HAP-1 (cell line): ENCODE measurements around the gene CNTNAP2.

ENCODE experiments used
- DNase-seq, 2 experiments: peaks; one replicate each; pipeline ENCODE4 v3.0.0-alpha.2; 2016 to 2020; ENCODE audit warnings: low spot score in 2 of 2
- H3K27me3 ChIP-seq: fragments of 250-450 bp; sonication (Bioruptor Pico); 2 replicates; pipeline ENCODE4 v1.5.1; 2020; ENCODE audit warnings: low read depth, mild to moderate bottlenecking, moderate library complexity
- H3K36me3 ChIP-seq: fragments of 250-450 bp; sonication (Bioruptor Pico); replicated peaks from 2 replicates; pipeline ENCODE4 v1.5.1; 2020; ENCODE audit warnings: mild to moderate bottlenecking
- H3K4me1 ChIP-seq: fragments of 250-450 bp; sonication (Bioruptor Pico); 2 replicates; pipeline ENCODE4 v1.5.1; 2020; ENCODE audit warnings: mild to moderate bottlenecking
- H3K4me3 ChIP-seq: fragments of 250-450 bp; sonication (Bioruptor Pico); 2 replicates; pipeline ENCODE4 v1.5.1; 2020; ENCODE audit warnings: mild to moderate bottlenecking, moderate library complexity
- H3K9me3 ChIP-seq: fragments of 250-450 bp; sonication (Bioruptor Pico); 2 replicates; pipeline ENCODE4 v1.5.1; 2020; ENCODE audit warnings: mild to moderate bottlenecking, moderate library complexity
- in situ Hi-C: fragments of 300-500 bp; cut with MboI; formaldehyde crosslinking; loops from 3 replicates; pipeline ENCODE4 v1.14.3; 2020; ENCODE audit warnings: low sequenced_read_pairs, inconsistent platforms, mixed read lengths

CNTNAP2 gene

GRCh38 chr7:148214101-148214500 is 2097.5 kb downstream of the CNTNAP2 start:
- in situ Hi-C loops, result no loop called here
- H3K9me3 ChIP-seq, result no peaks in the 10 kb centered on the region
- no peaks in the 10 kb centered on the region for H3K4me1 ChIP-seq
- no peak overlapping the region for H3K4me3 ChIP-seq
- no peaks in the 10 kb centered on the region for H3K36me3 ChIP-seq
- H3K27me3 ChIP-seq, result 0 out of 2 replicates have a peak, but pooled peaks cover 3% of the 10 kb centered on the region
- no peak for DNase-seq

GRCh38 chr7:148218603-148219002 is 2102.0 kb downstream of the CNTNAP2 start:
- no peaks in the 10 kb centered on the region for H3K36me3 ChIP-seq
- H3K27me3 ChIP-seq, result no peaks in the 10 kb centered on the region
- no peak overlapping the region for H3K4me3 ChIP-seq
- no peak for DNase-seq
- no peaks in the 10 kb centered on the region for H3K9me3 ChIP-seq
- no peaks in the 10 kb centered on the region for H3K4me1 ChIP-seq
- in situ Hi-C loops, result no loop called here

- Histone ChIP-seq H3K4me3 (no peak overlapping the region), H3K36me3 (no peaks in the 10 kb centered on the region), H3K4me1 (no peaks in the 10 kb centered on the region), H3K27me3 (no peaks in the 10 kb centered on the region), H3K9me3 (no peaks in the 10 kb centered on the region)
- no peak for DNase-seq
- in situ Hi-C loops, result no loop called here
Measured at GRCh38 chr7:148222721-148223120, 2106.1 kb downstream of the CNTNAP2 start.

- in situ Hi-C loops, result no loop called here
Measured at GRCh38 chr7:148223160-148223559, 2106.6 kb downstream of the CNTNAP2 start.

GRCh38 chr7:148223738-148224137 is 2107.1 kb downstream of the CNTNAP2 start:
- no peaks in the 10 kb centered on the region for H3K36me3 ChIP-seq
- no peaks in the 10 kb centered on the region for H3K9me3 ChIP-seq
- no peak overlapping the region for H3K4me3 ChIP-seq
- no peaks in the 10 kb centered on the region for H3K4me1 ChIP-seq
- H3K27me3 ChIP-seq, result no peaks in the 10 kb centered on the region
- in situ Hi-C loops, result no loop called here
- DNase-seq, result no peak

More at GRCh38 chr7:148223160-148223559, 2106.6 kb downstream of the CNTNAP2 start:
- no peaks in the 10 kb centered on the region for H3K4me1 ChIP-seq
- no peaks in the 10 kb centered on the region for H3K9me3 ChIP-seq
- H3K27me3 ChIP-seq, result no peaks in the 10 kb centered on the region
- no peaks in the 10 kb centered on the region for H3K36me3 ChIP-seq
- H3K4me3 ChIP-seq, result no peak overlapping the region
- no peak for DNase-seq

GRCh38 chr7:148230296-148230695 is 2113.7 kb downstream of the CNTNAP2 start:
- H3K36me3 ChIP-seq, result no peaks in the 10 kb centered on the region
- no peaks in the 10 kb centered on the region for H3K9me3 ChIP-seq
- no peak for DNase-seq
- no peaks in the 10 kb centered on the region for H3K4me1 ChIP-seq
- in situ Hi-C loops, result no loop called here
- H3K4me3 ChIP-seq, result no peak overlapping the region
- H3K27me3 ChIP-seq, result no peaks in the 10 kb centered on the region

- no peak for DNase-seq
- H3K9me3 ChIP-seq, result no peaks in the 10 kb centered on the region
- H3K27me3 ChIP-seq, result no peaks in the 10 kb centered on the region
- in situ Hi-C loops, result no loop called here
- no peaks in the 10 kb centered on the region for H3K36me3 ChIP-seq
- H3K4me3 ChIP-seq, result no peak overlapping the region
- H3K4me1 ChIP-seq, result no peaks in the 10 kb centered on the region
Measured at GRCh38 chr7:148230883-148231282, 2114.3 kb downstream of the CNTNAP2 start.

GRCh38 chr7:148232784-148233183 is 2116.2 kb downstream of the CNTNAP2 start:
- H3K27me3 ChIP-seq, result no peaks in the 10 kb centered on the region

GRCh38 chr7:148234715-148235114 is 2118.1 kb downstream of the CNTNAP2 start:
- Histone ChIP-seq H3K27me3 (no peaks in the 10 kb centered on the region), H3K4me1 (no peaks in the 10 kb centered on the region), H3K9me3 (no peaks in the 10 kb centered on the region), H3K4me3 (no peak overlapping the region), H3K36me3 (no peaks in the 10 kb centered on the region)
- in situ Hi-C loops, result no loop called here
- DNase-seq, result no peak

More at GRCh38 chr7:148232784-148233183, 2116.2 kb downstream of the CNTNAP2 start:
- in situ Hi-C loops, result no loop called here
- DNase-seq, result no peak
- no peaks in the 10 kb centered on the region for H3K9me3 ChIP-seq
- H3K36me3 ChIP-seq, result no peaks in the 10 kb centered on the region
- no peak overlapping the region for H3K4me3 ChIP-seq
- no peaks in the 10 kb centered on the region for H3K4me1 ChIP-seq

- Histone ChIP-seq H3K36me3 (no peaks in the 10 kb centered on the region), H3K27me3 (no peaks in the 10 kb centered on the region), H3K4me3 (no peak overlapping the region), H3K9me3 (no peaks in the 10 kb centered on the region), H3K4me1 (no peaks in the 10 kb centered on the region; the same call in 1 of the 2 replicates)
- DNase-seq, result no peak
- in situ Hi-C loops, result no loop called here
Measured at GRCh38 chr7:148238761-148239325, 2122.2 kb downstream of the CNTNAP2 start.

- no peaks in the 10 kb centered on the region for H3K9me3 ChIP-seq
Measured at GRCh38 chr7:148241700-148242293, 2125.2 kb downstream of the CNTNAP2 start.

GRCh38 chr7:148242294-148242821 is 2125.8 kb downstream of the CNTNAP2 start:
- no peaks in the 10 kb centered on the region for H3K27me3 ChIP-seq
- peak; percentile 57 to 67 for DNase-seq
- H3K9me3 ChIP-seq, result no peaks in the 10 kb centered on the region
- no peak overlapping the region for H3K4me3 ChIP-seq
- in situ Hi-C loops, result no loop called here
- H3K36me3 ChIP-seq, result no peaks in the 10 kb centered on the region
- H3K4me1 ChIP-seq, result no peaks in the 10 kb centered on the region; the same call in 1 of the 2 replicates

More at GRCh38 chr7:148241700-148242293, 2125.2 kb downstream of the CNTNAP2 start:
- H3K27me3 ChIP-seq, result no peaks in the 10 kb centered on the region
- no peak for DNase-seq
- H3K4me3 ChIP-seq, result no peak overlapping the region
- in situ Hi-C loops, result no loop called here
- H3K4me1 ChIP-seq, result no peaks in the 10 kb centered on the region; the same call in 1 of the 2 replicates
- no peaks in the 10 kb centered on the region for H3K36me3 ChIP-seq

- in situ Hi-C loops, result no loop called here
- H3K4me1 ChIP-seq, result no peaks in the 10 kb centered on the region; the same call in 1 of the 2 replicates
- DNase-seq, result no peak
- no peaks in the 10 kb centered on the region for H3K36me3 ChIP-seq
- H3K9me3 ChIP-seq, result no peaks in the 10 kb centered on the region
- H3K4me3 ChIP-seq, result no peak overlapping the region
- no peaks in the 10 kb centered on the region for H3K27me3 ChIP-seq
Measured at GRCh38 chr7:148245381-148245780, 2128.8 kb downstream of the CNTNAP2 start.

- no peak overlapping the region for H3K4me3 ChIP-seq
- H3K4me1 ChIP-seq, result no peaks in the 10 kb centered on the region
- DNase-seq, result no peak
- no peaks in the 10 kb centered on the region for H3K36me3 ChIP-seq
- in situ Hi-C loops, result loop anchor here (25.0 kb wide), 1 partner anchor 709 kb away; no protein-coding TSS in a partner anchor
- H3K27me3 ChIP-seq, result no peaks in the 10 kb centered on the region
- no peaks in the 10 kb centered on the region for H3K9me3 ChIP-seq
Measured at GRCh38 chr7:148253629-148254028, 2137.0 kb downstream of the CNTNAP2 start.
